MCF 10A (cell line): ENCODE measurements around the gene PSMA6. TPM values are rescaled to one million over a fixed set of nuclear protein-coding genes. Genes with fewer than 3 reads are reported as not detected.

Source experiments
- BruUV-seq: library from RNA; stranded (reverse); fragments of 400-500 nt; replicated peaks from 2 replicates; lab custom pipeline; 2021; lab: Mats Ljungman, UMichigan
- CTCF ChIA-PET: fragments of 300-600 bp; sonication (Branson Sonifier 250); formaldehyde crosslinking; extraction: SDS; loops from one replicate; lab custom pipeline; 2021; ENCODE audit warnings: antibody characterized with exemption, inconsistent platforms; lab: Yijun Ruan, JAX
- POLR2A ChIA-PET: fragments of 300-600, 350-650 bp; sonication (Branson Sonifier 250); formaldehyde crosslinking; extraction: SDS; loops from one replicate; lab custom pipeline; 2020; ENCODE audit warnings: antibody characterized with exemption, inconsistent platforms; lab: Yijun Ruan, JAX
- DNase-seq: peaks from one replicate; pipeline ENCODE4 v3.0.0-alpha.2; 2018; ENCODE audit not compliant: unreplicated experiment
- H3K27ac Mint-ChIP-seq: one replicate; pipeline ENCODE4 v1.8.0; 2022; ENCODE audit warnings: mild to moderate bottlenecking, low read depth, mixed read lengths; ENCODE audit not compliant: unreplicated experiment
- H3K27me3 Mint-ChIP-seq: one replicate; pipeline ENCODE4 v1.8.0; 2022; ENCODE audit warnings: mixed read lengths; ENCODE audit not compliant: insufficient read depth, unreplicated experiment
- H3K36me3 Mint-ChIP-seq: one replicate; pipeline ENCODE4 v1.8.0; 2022; ENCODE audit warnings: mild to moderate bottlenecking, moderate library complexity, mixed read lengths; ENCODE audit not compliant: insufficient read depth, unreplicated experiment
- H3K4me1 Mint-ChIP-seq: one replicate; pipeline ENCODE4 v1.8.0; 2022; ENCODE audit warnings: mixed read lengths; ENCODE audit not compliant: insufficient read depth, unreplicated experiment
- H3K4me3 Mint-ChIP-seq: one replicate; pipeline ENCODE4 v1.8.0; 2022; ENCODE audit warnings: mild to moderate bottlenecking, moderate library complexity, mixed read lengths; ENCODE audit not compliant: unreplicated experiment
- H3K9me3 Mint-ChIP-seq: one replicate; pipeline ENCODE4 v1.8.0; 2022; ENCODE audit warnings: mixed read lengths; ENCODE audit not compliant: unreplicated experiment
- CTCF ChIP-seq: fragments of 200-600 bp; IDR thresholded peaks from one replicate; pipeline ENCODE4 v1.8.0; 2022; ENCODE audit warnings: antibody characterized with exemption, mild to moderate bottlenecking; ENCODE audit not compliant: unreplicated experiment
- intact Hi-C: fragments of 100-400 bp; cut with micrococcal nuclease; formaldehyde crosslinking; loops from 2 replicates; pipeline ENCODE4 v1.14.1; 2022
- total RNA-seq: library from RNA; stranded (reverse); gene quantifications from 2 replicates; pipeline ENCODE4 v1.2.3, GENCODE V29; 2022

The PSMA6 gene
- total RNA-seq, 1 experiment from 2014 or later: 260 TPM

- CTCF ChIA-PET: no interaction called here
- TF ChIP-seq CTCF: no peak
- no peak overlapping the region for H3K27ac Mint-ChIP-seq
- no peaks in the 10 kb centered on the region for H3K9me3 Mint-ChIP-seq
- no peak for DNase-seq
- no peak overlapping the region for H3K4me3 Mint-ChIP-seq
- H3K27me3 Mint-ChIP-seq: no peaks in the 10 kb centered on the region
- H3K4me1 Mint-ChIP-seq: no peaks in the 10 kb centered on the region
- peaks cover 11% of the 10 kb centered on the region for H3K36me3 Mint-ChIP-seq
- POLR2A ChIA-PET: no interaction called here
- intact Hi-C loops: no loop called here
- no TSS peak for BruUV-seq
Observed at GRCh38 chr14:35244542-35244941, 47.6 kb upstream of the PSMA6 start.

DNA sequence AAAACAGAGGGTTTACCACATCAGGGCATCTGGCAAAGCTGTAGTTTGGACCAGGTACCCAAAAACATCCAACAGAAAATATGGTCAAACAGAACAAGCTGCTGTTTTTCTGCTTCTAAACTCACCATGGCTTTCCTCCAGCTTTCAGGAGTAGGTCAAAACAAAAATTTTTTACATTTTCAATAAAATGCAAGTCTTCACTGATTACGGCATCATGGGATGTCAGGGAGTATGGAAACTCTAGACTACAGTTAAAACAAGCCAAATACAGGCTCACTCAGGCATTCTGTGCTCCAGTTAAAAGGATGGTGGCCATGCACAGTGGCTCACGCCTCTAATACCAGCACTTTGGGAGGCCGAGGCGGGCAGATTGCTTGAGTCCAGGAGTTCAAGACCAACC lies 47.1 kb upstream of the PSMA6 start:
- intact Hi-C loops: no loop called here
- Mint-ChIP-seq H3K27me3 (no peaks in the 10 kb centered on the region), H3K4me3 (no peak overlapping the region), H3K9me3 (no peaks in the 10 kb centered on the region), H3K4me1 (no peaks in the 10 kb centered on the region), H3K36me3 (peaks cover 6% of the 10 kb centered on the region), H3K27ac (no peak overlapping the region)
- ChIA-PET CTCF (interaction anchor here (0.5 to 1.9 kb wide), 3 partner anchors 159 to 558 kb away, joined by 3 to 5 read pairs (median 3); no protein-coding TSS in a partner anchor), POLR2A (interaction anchor here (1.1 kb wide), 1 partner anchor 89 kb away, joined by 3 read pairs; no protein-coding TSS in a partner anchor)
- TF ChIP-seq CTCF: no peak
- no TSS peak for BruUV-seq
- DNase-seq: no peak

DNA sequence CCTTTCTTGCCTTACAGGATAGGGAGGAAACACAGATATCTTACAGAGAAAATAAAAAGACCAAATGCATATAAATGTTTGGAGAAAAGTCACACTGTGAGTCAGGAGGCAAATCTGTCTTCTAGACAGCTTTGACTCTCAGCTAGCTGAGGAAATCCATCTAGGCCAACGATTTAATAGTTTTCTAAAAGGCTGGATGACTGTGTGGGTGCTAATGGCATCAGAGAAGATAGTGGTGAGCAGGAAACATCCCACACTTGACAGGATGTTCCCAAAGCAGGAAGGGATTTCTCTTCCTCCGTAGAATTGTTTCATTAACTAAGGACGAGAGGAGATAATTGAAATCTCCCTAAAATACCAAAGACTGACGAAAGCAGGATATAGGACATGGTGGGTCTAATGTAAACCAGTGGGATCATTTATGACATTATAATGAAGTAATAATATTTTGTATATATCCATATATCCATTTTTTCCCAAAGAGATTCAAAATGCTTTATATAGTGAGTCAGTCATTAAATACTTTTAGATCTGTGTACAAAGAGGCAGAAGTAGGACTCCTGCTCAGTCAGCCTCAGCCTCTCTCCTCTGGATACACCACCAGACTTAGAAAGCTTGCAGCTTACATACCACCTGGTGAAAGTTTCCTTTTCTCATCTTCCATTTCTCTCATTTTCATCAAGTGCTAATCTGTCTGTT lies 44.3 kb upstream of the PSMA6 start:
- DNase-seq: no peak
- peaks cover 4% of the 10 kb centered on the region for H3K36me3 Mint-ChIP-seq
- no TSS peak for BruUV-seq
- POLR2A ChIA-PET: no interaction called here
- H3K9me3 Mint-ChIP-seq: no peaks in the 10 kb centered on the region
- H3K27ac Mint-ChIP-seq: no peak overlapping the region
- no peaks in the 10 kb centered on the region for H3K4me1 Mint-ChIP-seq
- intact Hi-C loops: no loop called here
- TF ChIP-seq CTCF: no peak
- CTCF ChIA-PET: interaction anchor here (0.6 to 1.3 kb wide), 2 partner anchors 27 to 166 kb away, joined by 3 read pairs; no protein-coding TSS in a partner anchor
- H3K27me3 Mint-ChIP-seq: no peaks in the 10 kb centered on the region
- no peak overlapping the region for H3K4me3 Mint-ChIP-seq

DNA sequence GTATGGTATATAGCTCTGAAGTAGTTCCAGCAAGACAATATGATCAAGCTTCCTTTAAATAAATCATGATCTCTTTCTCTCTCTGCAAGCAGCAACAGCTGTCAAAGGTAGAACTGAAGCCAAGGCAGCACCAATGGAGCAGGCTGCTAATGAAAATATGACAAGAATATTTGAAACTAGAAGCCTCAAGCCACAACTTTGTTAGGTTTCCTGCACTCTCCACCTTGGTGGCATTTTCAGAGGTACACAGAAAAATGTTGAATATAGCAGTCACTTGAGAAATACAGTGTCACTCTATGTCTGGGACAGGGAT lies 43.8 kb upstream of the PSMA6 start:
- DNase-seq: no peak
- intact Hi-C loops: no loop called here
- ChIA-PET POLR2A (no interaction called here), CTCF (interaction anchor here (0.6 to 1.3 kb wide), 2 partner anchors 27 to 165 kb away, joined by 3 read pairs; no protein-coding TSS in a partner anchor)
- H3K27me3 Mint-ChIP-seq: no peaks in the 10 kb centered on the region
- no peak overlapping the region for H3K27ac Mint-ChIP-seq
- H3K4me3 Mint-ChIP-seq: no peak overlapping the region
- peaks cover 5% of the 10 kb centered on the region for H3K36me3 Mint-ChIP-seq
- no peaks in the 10 kb centered on the region for H3K9me3 Mint-ChIP-seq
- H3K4me1 Mint-ChIP-seq: no peaks in the 10 kb centered on the region
- BruUV-seq: no TSS peak
- no peak for TF ChIP-seq CTCF
